ENCODE measurements around the gene LTBP3.
A peak's percentile ranks its signal among the peaks of the same experiment; 100 is the strongest.

Gene LTBP3

DNA sequence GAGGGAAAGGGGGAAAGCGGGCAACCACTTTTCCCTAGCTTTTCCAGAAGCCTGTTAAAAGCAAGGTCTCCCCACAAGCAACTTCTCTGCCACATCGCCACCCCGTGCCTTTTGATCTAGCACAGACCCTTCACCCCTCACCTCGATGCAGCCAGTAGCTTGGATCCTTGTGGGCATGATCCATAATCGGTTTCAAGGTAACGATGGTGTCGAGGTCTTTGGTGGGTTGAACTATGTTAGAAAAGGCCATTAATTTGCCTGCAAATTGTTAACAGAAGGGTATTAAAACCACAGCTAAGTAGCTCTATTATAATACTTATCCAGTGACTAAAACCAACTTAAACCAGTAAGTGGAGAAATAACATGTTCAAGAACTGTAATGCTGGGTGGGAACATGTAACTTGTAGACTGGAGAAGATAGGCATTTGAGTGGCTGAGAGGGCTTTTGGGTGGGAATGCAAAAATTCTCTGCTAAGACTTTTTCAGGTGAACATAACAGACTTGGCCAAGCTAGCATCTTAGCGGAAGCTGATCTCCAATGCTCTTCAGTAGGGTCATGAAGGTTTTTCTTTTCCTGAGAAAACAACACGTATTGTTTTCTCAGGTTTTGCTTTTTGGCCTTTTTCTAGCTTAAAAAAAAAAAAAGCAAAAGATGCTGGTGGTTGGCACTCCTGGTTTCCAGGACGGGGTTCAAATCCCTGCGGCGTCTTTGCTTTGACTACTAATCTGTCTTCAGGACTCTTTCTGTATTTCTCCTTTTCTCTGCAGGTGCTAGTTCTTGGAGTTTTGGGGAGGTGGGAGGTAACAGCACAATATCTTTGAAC lies 52.5 kb downstream of the LTBP3 start:
- no peak for DNase-seq

DNA sequence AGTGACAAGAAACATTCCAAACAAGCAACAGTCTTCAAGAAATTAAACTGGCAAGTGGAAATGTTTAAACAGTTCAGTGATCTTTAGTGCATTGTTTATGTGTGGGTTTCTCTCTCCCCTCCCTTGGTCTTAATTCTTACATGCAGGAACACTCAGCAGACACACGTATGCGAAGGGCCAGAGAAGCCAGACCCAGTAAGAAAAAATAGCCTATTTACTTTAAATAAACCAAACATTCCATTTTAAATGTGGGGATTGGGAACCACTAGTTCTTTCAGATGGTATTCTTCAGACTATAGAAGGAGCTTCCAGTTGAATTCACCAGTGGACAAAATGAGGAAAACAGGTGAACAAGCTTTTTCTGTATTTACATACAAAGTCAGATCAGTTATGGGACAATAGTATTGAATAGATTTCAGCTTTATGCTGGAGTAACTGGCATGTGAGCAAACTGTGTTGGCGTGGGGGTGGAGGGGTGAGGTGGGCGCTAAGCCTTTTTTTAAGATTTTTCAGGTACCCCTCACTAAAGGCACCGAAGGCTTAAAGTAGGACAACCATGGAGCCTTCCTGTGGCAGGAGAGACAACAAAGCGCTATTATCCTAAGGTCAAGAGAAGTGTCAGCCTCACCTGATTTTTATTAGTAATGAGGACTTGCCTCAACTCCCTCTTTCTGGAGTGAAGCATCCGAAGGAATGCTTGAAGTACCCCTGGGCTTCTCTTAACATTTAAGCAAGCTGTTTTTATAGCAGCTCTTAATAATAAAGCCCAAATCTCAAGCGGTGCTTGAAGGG lies 53.3 kb downstream of the LTBP3 start:
- DNase-seq = no peak

DNA sequence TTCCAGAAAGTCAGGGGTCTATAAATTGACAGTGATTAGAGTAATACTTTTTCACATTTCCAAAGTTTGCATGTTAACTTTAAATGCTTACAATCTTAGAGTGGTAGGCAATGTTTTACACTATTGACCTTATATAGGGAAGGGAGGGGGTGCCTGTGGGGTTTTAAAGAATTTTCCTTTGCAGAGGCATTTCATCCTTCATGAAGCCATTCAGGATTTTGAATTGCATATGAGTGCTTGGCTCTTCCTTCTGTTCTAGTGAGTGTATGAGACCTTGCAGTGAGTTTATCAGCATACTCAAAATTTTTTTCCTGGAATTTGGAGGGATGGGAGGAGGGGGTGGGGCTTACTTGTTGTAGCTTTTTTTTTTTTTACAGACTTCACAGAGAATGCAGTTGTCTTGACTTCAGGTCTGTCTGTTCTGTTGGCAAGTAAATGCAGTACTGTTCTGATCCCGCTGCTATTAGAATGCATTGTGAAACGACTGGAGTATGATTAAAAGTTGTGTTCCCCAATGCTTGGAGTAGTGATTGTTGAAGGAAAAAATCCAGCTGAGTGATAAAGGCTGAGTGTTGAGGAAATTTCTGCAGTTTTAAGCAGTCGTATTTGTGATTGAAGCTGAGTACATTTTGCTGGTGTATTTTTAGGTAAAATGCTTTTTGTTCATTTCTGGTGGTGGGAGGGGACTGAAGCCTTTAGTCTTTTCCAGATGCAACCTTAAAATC lies 54.0 kb downstream of the LTBP3 start:
- DNase-seq = no peak

DNA sequence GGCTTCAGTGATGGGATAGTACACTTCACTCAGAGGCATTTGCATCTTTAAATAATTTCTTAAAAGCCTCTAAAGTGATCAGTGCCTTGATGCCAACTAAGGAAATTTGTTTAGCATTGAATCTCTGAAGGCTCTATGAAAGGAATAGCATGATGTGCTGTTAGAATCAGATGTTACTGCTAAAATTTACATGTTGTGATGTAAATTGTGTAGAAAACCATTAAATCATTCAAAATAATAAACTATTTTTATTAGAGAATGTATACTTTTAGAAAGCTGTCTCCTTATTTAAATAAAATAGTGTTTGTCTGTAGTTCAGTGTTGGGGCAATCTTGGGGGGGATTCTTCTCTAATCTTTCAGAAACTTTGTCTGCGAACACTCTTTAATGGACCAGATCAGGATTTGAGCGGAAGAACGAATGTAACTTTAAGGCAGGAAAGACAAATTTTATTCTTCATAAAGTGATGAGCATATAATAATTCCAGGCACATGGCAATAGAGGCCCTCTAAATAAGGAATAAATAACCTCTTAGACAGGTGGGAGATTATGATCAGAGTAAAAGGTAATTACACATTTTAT lies 54.7 kb downstream of the LTBP3 start:
- no peak for DNase-seq

DNA sequence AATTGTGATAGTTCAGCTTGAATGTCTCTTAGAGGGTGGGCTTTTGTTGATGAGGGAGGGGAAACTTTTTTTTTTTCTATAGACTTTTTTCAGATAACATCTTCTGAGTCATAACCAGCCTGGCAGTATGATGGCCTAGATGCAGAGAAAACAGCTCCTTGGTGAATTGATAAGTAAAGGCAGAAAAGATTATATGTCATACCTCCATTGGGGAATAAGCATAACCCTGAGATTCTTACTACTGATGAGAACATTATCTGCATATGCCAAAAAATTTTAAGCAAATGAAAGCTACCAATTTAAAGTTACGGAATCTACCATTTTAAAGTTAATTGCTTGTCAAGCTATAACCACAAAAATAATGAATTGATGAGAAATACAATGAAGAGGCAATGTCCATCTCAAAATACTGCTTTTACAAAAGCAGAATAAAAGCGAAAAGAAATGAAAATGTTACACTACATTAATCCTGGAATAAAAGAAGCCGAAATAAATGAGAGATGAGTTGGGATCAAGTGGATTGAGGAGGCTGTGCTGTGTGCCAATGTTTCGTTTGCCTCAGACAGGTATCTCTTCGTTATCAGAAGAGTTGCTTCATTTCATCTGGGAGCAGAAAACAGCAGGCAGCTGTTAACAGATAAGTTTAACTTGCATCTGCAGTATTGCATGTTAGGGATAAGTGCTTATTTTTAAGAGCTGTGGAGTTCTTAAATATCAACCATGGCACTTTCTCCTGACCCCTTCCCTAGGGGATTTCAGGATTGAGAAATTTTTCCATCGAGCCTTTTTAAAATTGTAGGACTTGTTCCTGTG lies 55.4 kb downstream of the LTBP3 start:
- no peak for DNase-seq

DNA sequence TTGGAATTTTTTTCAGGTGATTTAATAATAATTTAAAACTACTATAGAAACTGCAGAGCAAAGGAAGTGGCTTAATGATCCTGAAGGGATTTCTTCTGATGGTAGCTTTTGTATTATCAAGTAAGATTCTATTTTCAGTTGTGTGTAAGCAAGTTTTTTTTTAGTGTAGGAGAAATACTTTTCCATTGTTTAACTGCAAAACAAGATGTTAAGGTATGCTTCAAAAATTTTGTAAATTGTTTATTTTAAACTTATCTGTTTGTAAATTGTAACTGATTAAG lies 55.9 kb downstream of the LTBP3 start:
- DNase-seq = no peak

DNA sequence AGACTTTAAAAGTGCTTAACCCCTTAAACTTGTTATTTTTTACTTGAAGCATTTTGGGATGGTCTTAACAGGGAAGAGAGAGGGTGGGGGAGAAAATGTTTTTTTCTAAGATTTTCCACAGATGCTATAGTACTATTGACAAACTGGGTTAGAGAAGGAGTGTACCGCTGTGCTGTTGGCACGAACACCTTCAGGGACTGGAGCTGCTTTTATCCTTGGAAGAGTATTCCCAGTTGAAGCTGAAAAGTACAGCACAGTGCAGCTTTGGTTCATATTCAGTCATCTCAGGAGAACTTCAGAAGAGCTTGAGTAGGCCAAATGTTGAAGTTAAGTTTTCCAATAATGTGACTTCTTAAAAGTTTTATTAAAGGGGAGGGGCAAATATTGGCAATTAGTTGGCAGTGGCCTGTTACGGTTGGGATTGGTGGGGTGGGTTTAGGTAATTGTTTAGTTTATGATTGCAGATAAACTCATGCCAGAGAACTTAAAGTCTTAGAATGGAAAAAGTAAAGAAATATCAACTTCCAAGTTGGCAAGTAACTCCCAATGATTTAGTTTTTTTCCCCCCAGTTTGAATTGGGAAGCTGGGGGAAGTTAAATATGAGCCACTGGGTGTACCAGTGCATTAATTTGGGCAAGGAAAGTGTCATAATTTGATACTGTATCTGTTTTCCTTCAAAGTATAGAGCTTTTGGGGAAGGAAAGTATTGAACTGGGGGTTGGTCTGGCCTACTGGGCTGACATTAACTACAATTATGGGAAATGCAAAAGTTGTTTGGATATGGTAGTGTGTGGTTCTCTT lies 56.5 kb downstream of the LTBP3 start:
- DNase-seq = no peak

DNA sequence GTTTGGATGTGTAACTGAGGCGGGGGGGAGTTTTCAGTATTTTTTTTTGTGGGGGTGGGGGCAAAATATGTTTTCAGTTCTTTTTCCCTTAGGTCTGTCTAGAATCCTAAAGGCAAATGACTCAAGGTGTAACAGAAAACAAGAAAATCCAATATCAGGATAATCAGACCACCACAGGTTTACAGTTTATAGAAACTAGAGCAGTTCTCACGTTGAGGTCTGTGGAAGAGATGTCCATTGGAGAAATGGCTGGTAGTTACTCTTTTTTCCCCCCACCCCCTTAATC lies 57.0 kb downstream of the LTBP3 start:
- DNase-seq = no peak

DNA sequence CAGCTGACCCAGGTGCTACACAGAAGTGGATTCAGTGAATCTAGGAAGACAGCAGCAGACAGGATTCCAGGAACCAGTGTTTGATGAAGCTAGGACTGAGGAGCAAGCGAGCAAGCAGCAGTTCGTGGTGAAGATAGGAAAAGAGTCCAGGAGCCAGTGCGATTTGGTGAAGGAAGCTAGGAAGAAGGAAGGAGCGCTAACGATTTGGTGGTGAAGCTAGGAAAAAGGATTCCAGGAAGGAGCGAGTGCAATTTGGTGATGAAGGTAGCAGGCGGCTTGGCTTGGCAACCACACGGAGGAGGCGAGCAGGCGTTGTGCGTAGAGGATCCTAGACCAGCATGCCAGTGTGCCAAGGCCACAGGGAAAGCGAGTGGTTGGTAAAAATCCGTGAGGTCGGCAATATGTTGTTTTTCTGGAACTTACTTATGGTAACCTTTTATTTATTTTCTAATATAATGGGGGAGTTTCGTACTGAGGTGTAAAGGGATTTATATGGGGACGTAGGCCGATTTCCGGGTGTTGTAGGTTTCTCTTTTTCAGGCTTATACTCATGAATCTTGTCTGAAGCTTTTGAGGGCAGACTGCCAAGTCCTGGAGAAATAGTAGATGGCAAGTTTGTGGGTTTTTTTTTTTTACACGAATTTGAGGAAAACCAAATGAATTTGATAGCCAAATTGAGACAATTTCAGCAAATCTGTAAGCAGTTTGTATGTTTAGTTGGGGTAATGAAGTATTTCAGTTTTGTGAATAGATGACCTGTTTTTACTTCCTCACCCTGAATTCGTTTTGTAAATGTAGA lies 57.6 kb downstream of the LTBP3 start:
- DNase-seq = no peak

DNA sequence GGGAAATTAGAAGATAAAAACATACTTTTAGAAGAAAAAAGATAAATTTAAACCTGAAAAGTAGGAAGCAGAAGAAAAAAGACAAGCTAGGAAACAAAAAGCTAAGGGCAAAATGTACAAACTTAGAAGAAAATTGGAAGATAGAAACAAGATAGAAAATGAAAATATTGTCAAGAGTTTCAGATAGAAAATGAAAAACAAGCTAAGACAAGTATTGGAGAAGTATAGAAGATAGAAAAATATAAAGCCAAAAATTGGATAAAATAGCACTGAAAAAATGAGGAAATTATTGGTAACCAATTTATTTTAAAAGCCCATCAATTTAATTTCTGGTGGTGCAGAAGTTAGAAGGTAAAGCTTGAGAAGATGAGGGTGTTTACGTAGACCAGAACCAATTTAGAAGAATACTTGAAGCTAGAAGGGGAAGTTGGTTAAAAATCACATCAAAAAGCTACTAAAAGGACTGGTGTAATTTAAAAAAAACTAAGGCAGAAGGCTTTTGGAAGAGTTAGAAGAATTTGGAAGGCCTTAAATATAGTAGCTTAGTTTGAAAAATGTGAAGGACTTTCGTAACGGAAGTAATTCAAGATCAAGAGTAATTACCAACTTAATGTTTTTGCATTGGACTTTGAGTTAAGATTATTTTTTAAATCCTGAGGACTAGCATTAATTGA lies 58.3 kb downstream of the LTBP3 start:
- no peak for DNase-seq

DNA sequence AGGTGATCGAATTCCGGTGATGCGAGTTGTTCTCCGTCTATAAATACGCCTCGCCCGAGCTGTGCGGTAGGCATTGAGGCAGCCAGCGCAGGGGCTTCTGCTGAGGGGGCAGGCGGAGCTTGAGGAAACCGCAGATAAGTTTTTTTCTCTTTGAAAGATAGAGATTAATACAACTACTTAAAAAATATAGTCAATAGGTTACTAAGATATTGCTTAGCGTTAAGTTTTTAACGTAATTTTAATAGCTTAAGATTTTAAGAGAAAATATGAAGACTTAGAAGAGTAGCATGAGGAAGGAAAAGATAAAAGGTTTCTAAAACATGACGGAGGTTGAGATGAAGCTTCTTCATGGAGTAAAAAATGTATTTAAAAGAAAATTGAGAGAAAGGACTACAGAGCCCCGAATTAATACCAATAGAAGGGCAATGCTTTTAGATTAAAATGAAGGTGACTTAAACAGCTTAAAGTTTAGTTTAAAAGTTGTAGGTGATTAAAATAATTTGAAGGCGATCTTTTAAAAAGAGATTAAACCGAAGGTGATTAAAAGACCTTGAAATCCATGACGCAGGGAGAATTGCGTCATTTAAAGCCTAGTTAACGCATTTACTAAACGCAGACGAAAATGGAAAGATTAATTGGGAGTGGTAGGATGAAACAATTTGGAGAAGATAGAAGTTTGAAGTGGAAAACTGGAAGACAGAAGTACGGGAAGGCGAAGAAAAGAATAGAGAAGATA lies 59.0 kb downstream of the LTBP3 start, which contains the start of gene MALAT1:
Gene MALAT1, plus strand, starts transcription at position 69 of the 736 bp plus-strand sequence.
- DNase-seq = peak; percentile 44

DNA sequence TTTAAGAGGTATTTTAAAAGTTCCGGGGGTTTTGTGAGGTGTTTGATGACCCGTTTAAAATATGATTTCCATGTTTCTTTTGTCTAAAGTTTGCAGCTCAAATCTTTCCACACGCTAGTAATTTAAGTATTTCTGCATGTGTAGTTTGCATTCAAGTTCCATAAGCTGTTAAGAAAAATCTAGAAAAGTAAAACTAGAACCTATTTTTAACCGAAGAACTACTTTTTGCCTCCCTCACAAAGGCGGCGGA lies 59.5 kb downstream of the LTBP3 start:
- no peak for DNase-seq

DNA sequence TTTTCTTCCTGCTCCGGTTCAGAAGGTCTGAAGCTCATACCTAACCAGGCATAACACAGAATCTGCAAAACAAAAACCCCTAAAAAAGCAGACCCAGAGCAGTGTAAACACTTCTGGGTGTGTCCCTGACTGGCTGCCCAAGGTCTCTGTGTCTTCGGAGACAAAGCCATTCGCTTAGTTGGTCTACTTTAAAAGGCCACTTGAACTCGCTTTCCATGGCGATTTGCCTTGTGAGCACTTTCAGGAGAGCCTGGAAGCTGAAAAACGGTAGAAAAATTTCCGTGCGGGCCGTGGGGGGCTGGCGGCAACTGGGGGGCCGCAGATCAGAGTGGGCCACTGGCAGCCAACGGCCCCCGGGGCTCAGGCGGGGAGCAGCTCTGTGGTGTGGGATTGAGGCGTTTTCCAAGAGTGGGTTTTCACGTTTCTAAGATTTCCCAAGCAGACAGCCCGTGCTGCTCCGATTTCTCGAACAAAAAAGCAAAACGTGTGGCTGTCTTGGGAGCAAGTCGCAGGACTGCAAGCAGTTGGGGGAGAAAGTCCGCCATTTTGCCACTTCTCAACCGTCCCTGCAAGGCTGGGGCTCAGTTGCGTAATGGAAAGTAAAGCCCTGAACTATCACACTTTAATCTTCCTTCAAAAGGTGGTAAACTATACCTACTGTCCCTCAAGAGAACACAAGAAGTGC lies 60.0 kb downstream of the LTBP3 start:
- no peak for DNase-seq

DNA sequence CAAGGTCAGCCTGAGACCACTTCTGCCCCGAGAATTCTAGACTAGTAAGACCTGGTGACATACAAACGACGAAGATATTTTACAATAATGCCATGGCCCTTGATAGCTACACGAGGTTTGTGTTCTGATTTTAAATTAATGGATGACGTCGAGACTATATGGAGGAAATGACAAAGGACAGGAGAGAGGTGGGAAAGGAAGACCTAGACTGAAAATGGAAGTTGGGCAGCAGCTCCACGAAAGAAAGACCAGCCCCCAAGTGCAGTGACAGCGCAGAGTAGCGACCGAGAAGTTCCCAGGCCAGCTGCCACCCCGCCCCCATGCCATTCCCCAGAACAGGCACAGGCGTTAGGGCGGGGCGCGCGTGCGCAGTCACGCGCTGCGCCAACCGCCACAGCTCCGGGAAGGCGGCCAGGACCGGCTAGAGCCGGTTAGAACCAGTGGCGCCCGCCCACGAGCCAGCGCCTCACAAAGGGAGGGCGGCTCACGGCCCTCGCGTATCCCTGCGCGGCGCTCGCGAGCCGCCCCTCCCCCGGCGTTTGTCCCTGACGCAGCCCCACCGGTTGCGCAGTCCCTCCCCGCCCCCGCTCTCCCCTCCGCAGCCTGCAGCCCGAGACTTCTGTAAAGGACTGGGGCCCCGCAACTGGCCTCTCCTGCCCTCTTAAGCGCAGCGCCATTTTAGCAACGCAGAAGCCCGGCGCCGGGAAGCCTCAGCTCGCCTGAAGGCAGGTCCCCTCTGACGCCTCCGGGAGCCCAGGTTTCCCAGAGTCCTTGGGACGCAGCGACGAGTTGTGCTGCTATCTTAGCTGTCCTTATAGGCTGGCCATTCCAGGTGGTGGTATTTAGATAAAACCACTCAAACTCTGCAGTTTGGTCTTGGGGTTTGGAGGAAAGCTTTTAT lies 60.8 kb downstream of the LTBP3 start:
- DNase-seq = peak; percentile 88

DNA sequence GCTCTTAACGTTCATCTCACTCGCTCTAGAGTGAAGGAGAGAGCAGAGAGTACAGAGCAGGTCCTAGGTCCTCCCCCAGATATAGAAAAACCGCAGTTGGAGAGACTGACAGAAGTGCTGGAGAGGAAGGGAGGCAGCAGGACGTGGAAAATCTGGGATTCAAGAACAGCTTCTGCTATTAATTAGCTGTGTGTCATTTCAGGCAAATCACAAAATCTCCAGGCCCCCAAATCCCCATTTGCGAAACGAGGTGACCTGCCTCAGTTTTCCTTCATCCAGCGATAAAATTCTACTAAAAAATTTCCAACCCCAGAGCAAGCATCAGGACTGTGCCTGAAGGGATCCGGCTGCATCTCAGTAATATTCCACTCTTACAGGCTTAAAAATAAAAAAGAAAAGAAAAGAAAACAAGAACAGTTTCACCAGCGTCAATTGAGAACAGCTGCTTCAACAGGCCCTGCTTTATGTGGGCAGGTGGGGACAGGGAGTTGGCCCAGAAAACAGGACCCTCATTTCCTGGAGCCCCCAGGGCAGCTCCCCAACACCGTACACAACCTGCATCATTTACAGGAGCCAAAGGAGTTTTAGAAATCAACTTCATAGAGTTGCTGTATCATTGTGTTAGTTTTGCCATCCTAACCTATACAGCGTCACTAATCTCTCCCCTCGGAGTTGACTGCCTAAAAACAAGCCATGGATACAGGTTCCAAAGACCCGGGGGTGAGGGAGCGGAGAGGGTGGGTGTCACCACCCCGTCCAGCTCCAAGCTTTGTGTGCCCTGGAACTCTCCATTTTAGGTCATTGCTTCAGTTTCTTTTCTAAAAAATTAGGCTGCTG lies 61.6 kb downstream of the LTBP3 start:
- DNase-seq = no peak

DNA sequence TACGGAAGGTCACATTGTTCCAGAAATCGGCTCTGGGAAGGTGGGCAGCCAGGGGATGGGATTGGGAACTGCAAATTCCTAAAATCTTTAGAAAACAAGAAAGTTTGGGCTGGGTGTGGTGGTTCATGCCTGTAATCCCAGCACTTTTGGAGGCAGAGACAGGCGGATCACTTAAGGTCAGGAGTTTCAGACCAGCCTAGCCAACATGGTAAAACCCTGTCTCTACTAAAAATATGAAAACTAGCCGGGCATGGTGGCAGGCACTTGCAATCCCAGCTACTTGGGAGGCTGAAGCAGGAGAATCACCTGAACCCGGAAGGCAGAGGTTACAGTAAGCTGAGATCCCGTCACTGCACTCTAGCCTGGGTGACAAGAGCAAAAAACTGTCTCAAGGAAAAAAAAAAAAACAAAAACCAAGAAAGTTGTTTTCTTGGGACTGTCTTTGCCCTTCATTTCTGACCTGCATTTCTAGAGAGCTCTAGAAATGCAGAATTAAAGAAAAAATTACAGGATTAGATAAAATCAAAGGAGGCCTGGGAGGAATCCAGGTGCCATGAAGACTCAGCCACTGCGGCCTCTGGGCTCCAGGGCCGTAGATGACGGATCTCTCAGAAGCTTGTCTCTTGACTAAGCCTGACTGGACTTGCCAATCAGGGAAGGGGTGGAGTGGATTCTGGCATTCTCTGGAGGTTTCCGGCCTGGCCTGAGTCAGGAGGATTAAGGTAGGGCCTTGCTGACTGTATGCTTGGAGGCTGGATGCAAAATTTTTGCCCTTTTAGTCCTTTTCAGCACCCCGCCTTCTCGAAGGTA lies 64.6 kb downstream of the LTBP3 start:
- DNase-seq = no peak

Measured in GOT3 (cell line).